ENCODE measurements around the gene COQ2.
"Not testable (repeated sequence)": the region's sequence is repeated elsewhere in the genome, so short reads cannot be mapped to it uniquely, and the experiment has no call there.

COQ2 gene

GRCh38 chr4:83284193-83285054 lies at the start of gene COQ2:
Gene COQ2 (minus strand): TSS chr4:83284798. CDS start chr4:83284764, 34 bp downstream.
- DNase-seq = peak; percentile 76 to 98

GRCh38 chr4:83331956-83332355 lies 47.4 kb upstream of the COQ2 start:
- DNase-seq = peak in 1 of 2 donors; percentile 55

- peak in 1 of 2 donors; percentile 90 for DNase-seq
Observed at GRCh38 chr4:83329521-83330110, 45.0 kb upstream of the COQ2 start.

GRCh38 chr4:83328521-83329187 lies 44.1 kb upstream of the COQ2 start:
- DNase-seq = no peak

GRCh38 chr4:83326546-83326945 lies 41.9 kb upstream of the COQ2 start:
- DNase-seq = no peak

- DNase-seq = not testable (repeated sequence)
Observed at GRCh38 chr4:83325306-83325705, 40.7 kb upstream of the COQ2 start.

- no peak for DNase-seq
Observed at GRCh38 chr4:83323136-83323535, 38.5 kb upstream of the COQ2 start.

- peak; percentile 49 to 93 for DNase-seq
Observed at GRCh38 chr4:83320548-83320947, 36.0 kb upstream of the COQ2 start.

GRCh38 chr4:83318666-83319065 lies 34.1 kb upstream of the COQ2 start:
- peak in 1 of 2 donors; percentile 85 for DNase-seq

- no peak for DNase-seq
Observed at GRCh38 chr4:83317671-83318070, 33.1 kb upstream of the COQ2 start.

GRCh38 chr4:83316459-83317165 lies 32.0 kb upstream of the COQ2 start:
- DNase-seq = peak in 1 of 2 donors; percentile 95

GRCh38 chr4:83315341-83315870 lies 30.8 kb upstream of the COQ2 start:
- DNase-seq = no peak

- DNase-seq = no peak
Observed at GRCh38 chr4:83308672-83309071, 24.1 kb upstream of the COQ2 start.

- no peak for DNase-seq
Observed at GRCh38 chr4:83307920-83308319, 23.3 kb upstream of the COQ2 start.

- no peak for DNase-seq
Observed at GRCh38 chr4:83305187-83305586, 20.6 kb upstream of the COQ2 start.

GRCh38 chr4:83297548-83298260 lies 13.1 kb upstream of the COQ2 start:
- DNase-seq = peak in 1 of 2 donors; percentile 77

- no peak for DNase-seq
Observed at GRCh38 chr4:83293305-83294046, 8.9 kb upstream of the COQ2 start.

- not testable (repeated sequence) for DNase-seq
Observed at GRCh38 chr4:83290059-83290774, 5.6 kb upstream of the COQ2 start.

- DNase-seq = not testable (repeated sequence)
Observed at GRCh38 chr4:83288381-83288780, 3.8 kb upstream of the COQ2 start.

- peak in 1 of 2 donors; percentile 74 for DNase-seq
Observed at GRCh38 chr4:83285055-83285407, 433 bp upstream of the COQ2 start.

- DNase-seq = no peak
Observed at GRCh38 chr4:83283181-83283580, 1.4 kb downstream of the COQ2 start.

All from bone marrow (tissue), 2 donors.